ENCODE data around the gene COL17A1. TPM values are rescaled to one million over a fixed set of nuclear protein-coding genes. Genes with fewer than 3 reads are reported as not detected.

The COL17A1 gene
- total and polyA plus RNA-seq, 2 donors (not counting 1 experiment from before 2014, with no cell fraction given) = under 0.01 to 0.12 TPM

DNA sequence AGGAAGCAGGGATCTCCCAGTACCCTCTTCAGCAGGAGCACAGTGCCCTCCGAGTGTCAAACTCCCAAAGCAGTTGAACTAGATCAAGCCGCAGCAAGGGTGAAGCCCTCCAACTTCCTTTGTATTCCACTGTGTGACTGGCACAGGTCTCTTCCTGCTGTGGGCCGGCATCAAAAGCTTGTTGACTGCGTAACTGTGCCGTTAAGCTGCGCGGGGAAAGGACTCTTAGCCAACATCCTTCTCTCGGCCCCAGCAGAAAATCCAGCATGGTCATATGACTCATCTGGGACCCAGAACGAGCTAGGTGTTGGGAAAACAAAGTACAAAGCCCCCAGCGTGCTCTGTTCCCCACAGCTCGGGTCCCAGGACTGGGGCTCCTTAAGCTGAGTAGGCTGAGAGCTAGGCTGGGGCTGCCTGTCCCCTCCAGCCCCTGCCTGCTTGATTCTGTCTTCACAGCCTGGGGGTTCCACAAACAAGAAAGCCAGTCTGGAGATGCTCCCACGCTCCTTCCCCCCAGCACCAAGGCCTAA is 52.2 kb downstream of the COL17A1 start:
- Histone ChIP-seq H3K36me3 (ENCODE audit: control insufficient read depth, insufficient read depth, low read length) (peaks cover 1% of the 10 kb centered on the region), H3K9ac (ENCODE audit: insufficient read depth, low read length) (no peak overlapping the region), H3K9me3 (ENCODE audit: control insufficient read depth, insufficient read depth, low read depth, low read length) (no peaks in the 10 kb centered on the region), H3K79me2 (ENCODE audit: control insufficient read depth, insufficient read depth, low read length) (no peaks in the 10 kb centered on the region), H4K20me1 (ENCODE audit: control insufficient read depth, extremely low read depth, insufficient read depth, low read length) (no peaks in the 10 kb centered on the region), H3K4me3 (replicated peaks in 1 of 4; ENCODE audit: control extremely low read depth in 1 of 4, insufficient read depth in 1 of 4, low read depth in 3 of 4, low read length in 4 of 4) (no peak overlapping the region), H2AFZ (ENCODE audit: low read length) (no peak overlapping the region), H3K27ac (ENCODE audit: insufficient read depth, low read length) (no peak overlapping the region), H3K4me2 (ENCODE audit: extremely low read depth, insufficient read depth, low read length) (no peak overlapping the region), H3K27me3 (ENCODE audit: control insufficient read depth, insufficient read depth, low read length) (no peaks in the 10 kb centered on the region), H3K4me1 (ENCODE audit: control insufficient read depth, extremely low read depth, insufficient read depth, low read length) (no peaks in the 10 kb centered on the region)
- DNase-seq (ENCODE audit: low read depth in 2 of 2) = no peak
- TF ChIP-seq EZH2 (IDR thresholded peaks at IDR 0.05; ENCODE audit: low read length, missing control alignments) = no peak
- TF ChIP-seq, protein P1, sequence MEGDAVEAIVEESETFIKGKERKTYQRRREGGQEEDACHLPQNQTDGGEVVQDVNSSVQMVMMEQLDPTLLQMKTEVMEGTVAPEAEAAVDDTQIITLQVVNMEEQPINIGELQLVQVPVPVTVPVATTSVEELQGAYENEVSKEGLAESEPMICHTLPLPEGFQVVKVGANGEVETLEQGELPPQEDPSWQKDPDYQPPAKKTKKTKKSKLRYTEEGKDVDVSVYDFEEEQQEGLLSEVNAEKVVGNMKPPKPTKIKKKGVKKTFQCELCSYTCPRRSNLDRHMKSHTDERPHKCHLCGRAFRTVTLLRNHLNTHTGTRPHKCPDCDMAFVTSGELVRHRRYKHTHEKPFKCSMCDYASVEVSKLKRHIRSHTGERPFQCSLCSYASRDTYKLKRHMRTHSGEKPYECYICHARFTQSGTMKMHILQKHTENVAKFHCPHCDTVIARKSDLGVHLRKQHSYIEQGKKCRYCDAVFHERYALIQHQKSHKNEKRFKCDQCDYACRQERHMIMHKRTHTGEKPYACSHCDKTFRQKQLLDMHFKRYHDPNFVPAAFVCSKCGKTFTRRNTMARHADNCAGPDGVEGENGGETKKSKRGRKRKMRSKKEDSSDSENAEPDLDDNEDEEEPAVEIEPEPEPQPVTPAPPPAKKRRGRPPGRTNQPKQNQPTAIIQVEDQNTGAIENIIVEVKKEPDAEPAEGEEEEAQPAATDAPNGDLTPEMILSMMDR (conservative IDR thresholded peaks at IDR 0.05 in 1 of 2, IDR thresholded peaks at IDR 0.05 in 1 of 2; ENCODE audit: low read depth in 1 of 2, low read length in 2 of 2) = no peak

DNA sequence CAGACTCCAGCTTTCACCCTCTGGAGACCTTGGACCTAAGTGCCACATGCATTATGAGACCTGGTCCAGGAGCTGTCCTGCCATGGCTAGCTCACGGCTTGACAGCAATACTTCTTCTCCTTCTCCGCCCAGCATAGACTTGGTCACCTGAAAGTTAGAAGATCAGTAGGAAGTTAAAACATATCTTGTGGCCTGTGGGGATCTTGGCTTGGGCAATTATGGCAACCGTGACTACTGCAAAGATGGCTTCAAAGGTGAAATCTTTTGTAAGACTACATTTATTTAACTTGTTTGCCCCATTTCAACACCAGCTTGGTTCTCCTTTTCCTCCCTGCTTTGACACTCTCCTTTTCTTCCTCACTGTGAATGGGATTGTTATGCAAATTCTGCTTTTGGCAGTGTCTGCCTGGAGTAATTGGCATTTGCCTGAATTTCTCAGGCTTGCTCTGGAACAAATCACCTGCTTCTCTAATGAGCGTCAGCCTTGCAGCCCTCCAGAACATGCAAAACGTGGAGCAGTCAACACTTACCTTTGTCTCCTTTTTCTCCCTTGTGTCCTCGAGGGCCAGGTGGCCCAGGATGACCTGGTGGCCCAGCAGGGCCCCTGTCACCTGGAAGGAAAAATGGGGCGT is 53.4 kb downstream of the COL17A1 start:
- DNase-seq (ENCODE audit: low read depth in 2 of 2) = no peak
- Histone ChIP-seq H3K27me3 (ENCODE audit: control insufficient read depth, insufficient read depth, low read length) (no peaks in the 10 kb centered on the region), H3K27ac (ENCODE audit: insufficient read depth, low read length) (no peak overlapping the region), H4K20me1 (ENCODE audit: control insufficient read depth, extremely low read depth, insufficient read depth, low read length) (no peaks in the 10 kb centered on the region), H3K4me3 (replicated peaks in 1 of 4; ENCODE audit: control extremely low read depth in 1 of 4, insufficient read depth in 1 of 4, low read depth in 3 of 4, low read length in 4 of 4) (no peak overlapping the region), H3K79me2 (ENCODE audit: control insufficient read depth, insufficient read depth, low read length) (no peaks in the 10 kb centered on the region), H3K4me2 (ENCODE audit: extremely low read depth, insufficient read depth, low read length) (no peak overlapping the region), H3K9me3 (ENCODE audit: control insufficient read depth, insufficient read depth, low read depth, low read length) (no peaks in the 10 kb centered on the region), H3K4me1 (ENCODE audit: control insufficient read depth, extremely low read depth, insufficient read depth, low read length) (no peaks in the 10 kb centered on the region), H3K36me3 (ENCODE audit: control insufficient read depth, insufficient read depth, low read length) (peaks cover 1% of the 10 kb centered on the region), H2AFZ (ENCODE audit: low read length) (no peak overlapping the region), H3K9ac (ENCODE audit: insufficient read depth, low read length) (no peak overlapping the region)
- TF ChIP-seq, protein P1 (conservative IDR thresholded peaks at IDR 0.05 in 1 of 2, IDR thresholded peaks at IDR 0.05 in 1 of 2; ENCODE audit: low read depth in 1 of 2, low read length in 2 of 2) = no peak
- TF ChIP-seq EZH2 (IDR thresholded peaks at IDR 0.05; ENCODE audit: low read length, missing control alignments) = no peak

DNA sequence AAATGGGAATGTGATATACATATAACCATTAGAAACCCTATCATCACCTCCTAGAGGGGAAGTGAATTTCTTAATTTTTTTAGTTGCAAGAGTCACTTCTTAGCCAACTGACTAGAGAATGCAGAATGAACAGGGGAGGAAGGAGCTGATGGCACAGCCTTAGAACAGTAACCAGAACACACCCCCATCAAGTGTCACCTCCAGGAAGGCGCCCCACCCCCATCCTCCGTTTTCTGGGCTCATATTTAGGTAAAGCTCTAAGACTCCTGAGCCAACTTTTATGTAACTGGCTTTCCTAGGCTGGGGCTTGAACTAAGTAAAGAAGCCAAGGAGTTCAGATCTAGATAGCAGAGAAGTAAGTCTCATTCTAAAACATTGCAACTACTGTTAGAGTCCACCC is 54.0 kb downstream of the COL17A1 start:
- Histone ChIP-seq H3K27ac (ENCODE audit: insufficient read depth, low read length) (no peak overlapping the region), H3K4me3 (replicated peaks in 1 of 4; ENCODE audit: control extremely low read depth in 1 of 4, insufficient read depth in 1 of 4, low read depth in 3 of 4, low read length in 4 of 4) (no peak overlapping the region), H3K4me1 (ENCODE audit: control insufficient read depth, extremely low read depth, insufficient read depth, low read length) (no peaks in the 10 kb centered on the region), H3K36me3 (ENCODE audit: control insufficient read depth, insufficient read depth, low read length) (peaks cover 1% of the 10 kb centered on the region), H3K4me2 (ENCODE audit: extremely low read depth, insufficient read depth, low read length) (no peak overlapping the region), H3K27me3 (ENCODE audit: control insufficient read depth, insufficient read depth, low read length) (no peaks in the 10 kb centered on the region), H3K9ac (ENCODE audit: insufficient read depth, low read length) (no peak overlapping the region), H2AFZ (ENCODE audit: low read length) (no peak overlapping the region), H4K20me1 (ENCODE audit: control insufficient read depth, extremely low read depth, insufficient read depth, low read length) (no peaks in the 10 kb centered on the region), H3K9me3 (ENCODE audit: control insufficient read depth, insufficient read depth, low read depth, low read length) (no peaks in the 10 kb centered on the region), H3K79me2 (ENCODE audit: control insufficient read depth, insufficient read depth, low read length) (no peaks in the 10 kb centered on the region)
- TF ChIP-seq, protein P1 (conservative IDR thresholded peaks at IDR 0.05 in 1 of 2, IDR thresholded peaks at IDR 0.05 in 1 of 2; ENCODE audit: low read depth in 1 of 2, low read length in 2 of 2) = no peak
- TF ChIP-seq EZH2 (IDR thresholded peaks at IDR 0.05; ENCODE audit: low read length, missing control alignments) = no peak
- DNase-seq (ENCODE audit: low read depth in 2 of 2) = no peak

Data from fibroblast of lung (primary cell).